Caco-2 (cell line): ENCODE data around the gene ABCA1. TPM values are rescaled to one million over a fixed set of nuclear protein-coding genes. Genes with fewer than 3 reads are reported as not detected.

Source experiments
- BruUV-seq: library from RNA; stranded (reverse); fragments of 400-500 nt; replicated peaks from 2 replicates; lab custom pipeline; 2021; lab: Mats Ljungman, UMichigan
- CTCF ChIA-PET: fragments of 300-600 bp; sonication (Branson Sonifier 250); formaldehyde crosslinking; loops from one replicate; lab custom pipeline; 2022; ENCODE audit warnings: antibody characterized with exemption; lab: Charles Lee
- POLR2A ChIA-PET: fragments of 300-600 bp; sonication (Branson Sonifier 250); formaldehyde crosslinking; loops from one replicate; lab custom pipeline; 2022; ENCODE audit warnings: antibody characterized with exemption; lab: Charles Lee
- DNase-seq, 2 experiments: peaks; one replicate each; pipeline versions ENCODE4 v3.0.0 to v3.0.0-alpha.2; 2020 to 2022
- H3K27me3 ChIP-seq: replicated peaks from 2 replicates; pipeline ENCODE4 v1.6.0; 2011; ENCODE audit warnings: low read length; ENCODE audit not compliant: control insufficient read depth, insufficient read depth
- H3K36me3 ChIP-seq: 2 replicates; pipeline ENCODE4 v1.5.1; 2011; ENCODE audit warnings: low read length; ENCODE audit not compliant: control insufficient read depth, insufficient read depth
- H3K4me1 ChIP-seq: fragments of 250-450 bp; sonication (Bioruptor Pico); 2 replicates; pipeline ENCODE4 v1.5.1; 2020; ENCODE audit warnings: mild to moderate bottlenecking
- H3K4me3 ChIP-seq: 2 replicates; pipeline ENCODE4 v1.5.1; 2011; ENCODE audit warnings: low read depth, mild to moderate bottlenecking, control low read depth, low read length
- H3K9me3 ChIP-seq: fragments of 250-450 bp; sonication (Bioruptor Pico); 2 replicates; pipeline ENCODE4 v1.5.1; 2020; ENCODE audit warnings: mild to moderate bottlenecking, moderate library complexity
- H3K27ac Mint-ChIP-seq: one replicate; pipeline ENCODE4 v1.8.0; 2022; ENCODE audit warnings: mixed read lengths; ENCODE audit not compliant: unreplicated experiment
- H3K27me3 Mint-ChIP-seq: one replicate; pipeline ENCODE4 v1.8.0; 2022; ENCODE audit warnings: mixed read lengths; ENCODE audit not compliant: insufficient read depth, unreplicated experiment
- H3K36me3 Mint-ChIP-seq: one replicate; pipeline ENCODE4 v1.8.0; 2022; ENCODE audit warnings: mild to moderate bottlenecking, mixed read lengths; ENCODE audit not compliant: insufficient read depth, unreplicated experiment
- H3K4me1 Mint-ChIP-seq: one replicate; pipeline ENCODE4 v1.8.0; 2022; ENCODE audit warnings: low read depth, mixed read lengths; ENCODE audit not compliant: unreplicated experiment
- H3K4me3 Mint-ChIP-seq: one replicate; pipeline ENCODE4 v1.8.0; 2022; ENCODE audit warnings: mild to moderate bottlenecking, moderate library complexity, mixed read lengths; ENCODE audit not compliant: unreplicated experiment
- H3K9me3 Mint-ChIP-seq: one replicate; pipeline ENCODE4 v1.8.0; 2022; ENCODE audit warnings: mixed read lengths; ENCODE audit not compliant: unreplicated experiment
- CTCF ChIP-seq, 2 experiments: fragments of 200-600 bp in 1 of 2; IDR thresholded peaks; 1 replicate in 1 of 2; 2 replicates in 1 of 2; pipeline versions ENCODE4 v1.5.1 to v1.8.0; 2011 to 2022; ENCODE audit warnings: antibody characterized with exemption in 1 of 2, control low read depth in 1 of 2, inconsistent platforms in 1 of 2, low read depth in 1 of 2, low read length in 1 of 2, mild to moderate bottlenecking in 1 of 2, moderate library complexity in 1 of 2; ENCODE audit not compliant: insufficient read depth in 1 of 2, severe bottlenecking in 1 of 2, unreplicated experiment in 1 of 2
- intact Hi-C: fragments of 100-400 bp; cut with micrococcal nuclease; formaldehyde crosslinking; loops from one replicate; pipeline ENCODE4 v1.10.0; 2022; ENCODE audit not compliant: unreplicated experiment
- total RNA-seq: library from RNA; stranded (reverse); gene quantifications from 2 replicates; pipeline ENCODE4 v1.2.3, GENCODE V29; 2022

Gene ABCA1
- total RNA-seq, 1 experiment from 2014 or later = 14.0 TPM

GRCh38 chr9:104779946-104780535 lies 147.9 kb downstream of the ABCA1 start:
- no peak for DNase-seq
- Mint-ChIP-seq H3K27me3 (no peaks in the 10 kb centered on the region), H3K27ac (no peak overlapping the region), H3K36me3 (peaks cover 7% of the 10 kb centered on the region), H3K4me1 (no peaks in the 10 kb centered on the region), H3K4me3 (no peak overlapping the region), H3K9me3 (no peaks in the 10 kb centered on the region)
- intact Hi-C loops = loop anchor here (5.0 kb wide), 1 partner anchor 147 kb away; the partner anchor contains the start of gene ABCA1
- no TSS peak for BruUV-seq
- Histone ChIP-seq H3K4me3 (no peak overlapping the region), H3K27me3 (no peaks in the 10 kb centered on the region), H3K36me3 (no peaks in the 10 kb centered on the region), H3K4me1 (no peaks in the 10 kb centered on the region), H3K9me3 (no peaks in the 10 kb centered on the region)
- no peak for TF ChIP-seq CTCF (IDR thresholded peaks at IDR 0.05; ENCODE audit: insufficient read depth in 1 of 2, low read depth in 1 of 2, low read length in 1 of 2, severe bottlenecking in 1 of 2, unreplicated experiment in 1 of 2)
- POLR2A ChIA-PET = no interaction called here
- CTCF ChIA-PET = interaction anchor here (1.0 kb wide), 2 partner anchors 147 to 284 kb away, joined by 3 to 4 read pairs; no protein-coding TSS in a partner anchor

- Histone ChIP-seq H3K27me3 (no peaks in the 10 kb centered on the region), H3K4me3 (no peak overlapping the region), H3K9me3 (no peaks in the 10 kb centered on the region), H3K36me3 (no peaks in the 10 kb centered on the region), H3K4me1 (no peaks in the 10 kb centered on the region)
- intact Hi-C loops = no loop called here
- Mint-ChIP-seq H3K4me1 (no peaks in the 10 kb centered on the region), H3K36me3 (peaks cover 6% of the 10 kb centered on the region), H3K4me3 (no peak overlapping the region), H3K27ac (no peak overlapping the region), H3K9me3 (no peaks in the 10 kb centered on the region), H3K27me3 (no peaks in the 10 kb centered on the region)
- no peak for DNase-seq
- ChIA-PET CTCF (no interaction called here), POLR2A (no interaction called here)
- TF ChIP-seq CTCF (IDR thresholded peaks at IDR 0.05; ENCODE audit: insufficient read depth in 1 of 2, low read depth in 1 of 2, low read length in 1 of 2, severe bottlenecking in 1 of 2, unreplicated experiment in 1 of 2) = no peak
- no TSS peak for BruUV-seq
Measured at GRCh38 chr9:104779334-104779733, 148.6 kb downstream of the ABCA1 start.

- H3K36me3 ChIP-seq = no peaks in the 10 kb centered on the region
- H3K9me3 Mint-ChIP-seq = no peaks in the 10 kb centered on the region
- H3K4me3 Mint-ChIP-seq = no peak overlapping the region
- no peak for DNase-seq
- H3K27me3 ChIP-seq = no peaks in the 10 kb centered on the region
- intact Hi-C loops = no loop called here
- ChIA-PET POLR2A (no interaction called here), CTCF (no interaction called here)
- no peak for TF ChIP-seq CTCF (IDR thresholded peaks at IDR 0.05; ENCODE audit: insufficient read depth in 1 of 2, low read depth in 1 of 2, low read length in 1 of 2, severe bottlenecking in 1 of 2, unreplicated experiment in 1 of 2)
- H3K27ac Mint-ChIP-seq = no peak overlapping the region
- no peak overlapping the region for H3K4me3 ChIP-seq
- no peaks in the 10 kb centered on the region for H3K4me1 ChIP-seq
- no peaks in the 10 kb centered on the region for H3K27me3 Mint-ChIP-seq
- no peaks in the 10 kb centered on the region for H3K4me1 Mint-ChIP-seq
- no TSS peak for BruUV-seq
- H3K36me3 Mint-ChIP-seq = peaks cover under 1% of the 10 kb centered on the region
- no peaks in the 10 kb centered on the region for H3K9me3 ChIP-seq
Measured at GRCh38 chr9:104778802-104779201, 149.2 kb downstream of the ABCA1 start.
